Hematopoietic multipotent progenitor cell treated with erythropoietin and hydrocortisone succinate and interleukin-3 and kit ligand, for 8 days (in vitro differentiated cells): ENCODE data around the gene OR10G7.

Experiments used
- DNase-seq: peaks from one replicate; pipeline ENCODE4 v3.0.0-alpha.2; 2015

Gene OR10G7, protein sequence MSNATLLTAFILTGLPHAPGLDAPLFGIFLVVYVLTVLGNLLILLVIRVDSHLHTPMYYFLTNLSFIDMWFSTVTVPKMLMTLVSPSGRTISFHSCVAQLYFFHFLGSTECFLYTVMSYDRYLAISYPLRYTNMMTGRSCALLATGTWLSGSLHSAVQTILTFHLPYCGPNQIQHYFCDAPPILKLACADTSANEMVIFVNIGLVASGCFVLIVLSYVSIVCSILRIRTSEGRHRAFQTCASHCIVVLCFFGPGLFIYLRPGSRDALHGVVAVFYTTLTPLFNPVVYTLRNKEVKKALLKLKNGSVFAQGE

DNA sequence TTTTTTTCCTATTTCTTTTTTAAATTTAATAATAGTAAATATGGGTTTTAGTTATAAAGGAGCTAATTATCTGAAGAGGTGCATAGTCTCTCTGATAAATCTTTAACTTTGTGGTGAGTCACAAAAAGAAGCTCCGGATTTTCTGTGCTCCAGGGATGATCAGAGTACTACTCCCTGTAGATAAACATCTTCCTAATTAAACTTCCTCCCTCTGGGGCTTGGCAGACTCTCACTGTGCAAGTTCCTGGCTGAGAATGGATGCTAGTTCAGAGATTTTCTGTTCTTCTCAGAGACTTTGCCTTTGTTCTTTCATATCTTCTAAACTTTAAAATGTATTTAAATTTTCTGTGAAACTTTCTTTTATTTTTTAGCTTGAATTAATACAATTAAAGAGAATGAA lies at the start of gene OR10G7:
OR10G7 (minus strand) TSS at position 72 of the 400 bp plus-strand sequence. CDS start 2,324 bp downstream, outside the sequence.
- no peak for DNase-seq

DNA sequence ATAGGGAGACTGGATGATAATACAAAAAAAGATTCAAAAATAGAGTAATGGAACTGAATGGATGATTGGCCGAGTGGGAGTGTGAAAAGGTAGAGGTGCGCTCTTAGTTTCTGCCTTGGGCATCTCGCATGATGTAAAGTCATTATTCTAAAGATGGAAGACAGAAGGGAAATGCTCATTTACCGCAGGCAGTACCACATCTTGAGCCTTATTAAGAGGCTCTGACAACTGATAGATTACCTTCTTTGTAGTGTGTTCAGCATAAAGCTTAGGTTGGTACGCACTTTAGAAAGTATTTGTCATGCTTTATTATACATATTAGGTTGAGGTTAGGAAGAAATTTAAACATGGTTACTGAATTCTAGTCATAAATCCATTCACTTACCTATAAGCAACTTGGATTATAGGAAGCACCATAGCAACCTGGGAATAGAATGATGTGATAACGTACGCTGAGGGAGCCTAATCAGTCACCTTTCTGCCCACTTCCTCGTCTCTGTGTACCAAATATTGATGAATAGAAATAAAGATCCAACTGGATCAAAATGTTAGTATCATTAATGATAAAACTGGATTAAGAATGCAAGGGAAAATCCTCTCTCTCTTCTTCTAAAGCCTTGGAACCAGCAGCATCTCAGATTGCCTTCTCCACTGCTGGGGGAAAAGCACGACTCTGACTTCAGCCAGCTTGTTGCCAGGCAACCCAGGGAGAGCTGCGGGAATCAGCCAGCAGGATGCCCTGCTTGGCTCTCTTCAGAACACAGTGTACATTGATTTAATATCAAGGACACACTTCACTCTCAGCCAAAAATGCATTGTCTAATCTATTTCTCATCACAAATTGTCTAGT lies 45.1 kb upstream of the OR10G7 start:
- no peak for DNase-seq

DNA sequence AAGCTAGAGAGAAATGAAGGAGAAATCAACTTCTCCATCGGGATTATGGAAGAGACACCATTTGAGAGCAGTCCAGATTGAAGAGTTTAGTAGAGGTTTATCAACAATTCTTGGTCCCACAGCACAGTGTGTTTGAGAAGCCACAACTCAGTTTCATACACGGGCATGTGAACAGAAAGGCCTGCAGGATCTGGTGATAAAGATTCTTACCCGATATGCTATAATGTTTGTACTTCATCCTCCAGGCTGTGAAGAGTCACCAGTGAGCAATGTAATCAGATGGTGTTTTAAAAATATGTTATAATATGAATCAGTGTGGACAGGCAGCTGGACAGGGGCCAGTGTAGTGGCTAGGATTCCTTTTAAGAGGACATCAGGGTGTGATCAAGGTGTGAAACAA lies 44.5 kb upstream of the OR10G7 start:
- no peak for DNase-seq

DNA sequence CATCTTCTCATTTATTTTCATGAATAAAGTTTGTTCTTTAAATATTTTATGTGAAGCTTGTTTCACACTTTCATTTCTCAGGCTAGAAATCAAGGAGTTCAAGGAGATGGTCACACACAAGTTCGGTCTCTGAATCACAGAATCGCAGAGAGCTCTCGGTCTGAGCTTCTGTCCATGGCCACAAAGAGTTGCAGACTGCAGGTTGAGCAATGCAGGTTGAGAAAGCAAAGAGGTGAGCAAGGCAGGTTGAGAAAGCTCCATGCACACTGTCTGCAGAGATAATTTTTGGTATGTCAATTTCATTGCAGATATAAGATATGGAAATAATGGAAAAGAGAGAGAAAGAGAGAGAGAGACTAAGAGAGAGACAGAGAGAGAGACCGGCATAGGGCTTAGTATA lies 41.2 kb upstream of the OR10G7 start:
- DNase-seq, result no peak

- no peak for DNase-seq
Observed at GRCh38 chr11:124081483-124081882, 40.4 kb upstream of the OR10G7 start.

GRCh38 chr11:124080327-124081001 lies 39.3 kb upstream of the OR10G7 start:
- peak; percentile 54 for DNase-seq

DNA sequence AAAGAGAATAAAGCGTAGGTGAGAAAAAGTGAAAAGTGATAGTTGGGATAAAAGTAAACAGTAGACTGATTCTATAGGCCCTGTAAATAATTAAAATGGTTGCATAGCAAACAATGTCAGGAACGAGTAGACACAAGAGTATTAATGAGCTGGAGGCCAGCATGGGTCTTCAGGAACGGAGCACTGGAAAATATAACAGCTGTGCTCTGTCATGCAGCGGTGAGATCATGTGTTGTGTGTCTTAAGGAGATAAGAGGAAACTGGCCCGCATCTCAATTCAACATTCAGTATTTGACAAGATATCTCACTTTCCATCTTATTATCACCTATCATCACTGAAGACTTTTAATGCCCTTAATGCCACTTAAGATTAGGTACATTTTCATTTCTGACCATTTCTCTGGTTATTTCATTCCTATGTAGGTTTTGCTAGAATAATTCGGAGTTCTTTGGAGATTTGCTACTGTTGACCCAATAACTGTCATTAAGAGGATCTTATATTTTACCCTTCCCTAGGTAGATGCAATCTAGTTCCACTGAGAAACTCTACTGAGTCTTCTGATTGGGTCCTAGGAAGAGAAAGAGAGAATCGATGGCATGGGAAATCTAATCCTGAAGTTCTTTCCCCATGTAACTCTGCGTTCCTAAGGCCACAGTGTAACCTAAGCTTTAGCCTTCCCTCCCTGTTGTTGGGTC lies 38.7 kb upstream of the OR10G7 start:
- DNase-seq, result peak; percentile 93

- DNase-seq, result no peak
Observed at GRCh38 chr11:124078591-124078990, 37.5 kb upstream of the OR10G7 start.

- DNase-seq, result no peak
Observed at GRCh38 chr11:124077266-124077665, 36.1 kb upstream of the OR10G7 start.

GRCh38 chr11:124075841-124076651 lies 34.9 kb upstream of the OR10G7 start:
- DNase-seq, result peak; percentile 57

DNA sequence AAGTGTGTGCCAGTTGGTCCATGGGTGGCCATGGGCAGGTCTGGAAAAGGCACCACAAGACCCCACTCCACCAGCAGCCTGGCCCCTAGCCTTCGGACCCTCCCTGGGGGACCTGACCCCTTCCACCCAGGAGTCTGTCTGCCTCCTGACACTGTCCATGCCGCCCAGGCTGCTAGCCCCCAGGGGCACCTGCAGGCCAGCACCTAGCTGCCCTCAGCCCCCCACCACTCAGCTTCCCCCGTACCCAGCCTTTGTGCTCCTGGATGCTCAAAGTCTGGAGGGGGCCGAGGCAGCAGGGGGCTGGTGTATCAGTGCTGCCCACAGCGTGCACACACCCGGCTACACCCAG lies 34.3 kb upstream of the OR10G7 start:
- no peak for DNase-seq

DNA sequence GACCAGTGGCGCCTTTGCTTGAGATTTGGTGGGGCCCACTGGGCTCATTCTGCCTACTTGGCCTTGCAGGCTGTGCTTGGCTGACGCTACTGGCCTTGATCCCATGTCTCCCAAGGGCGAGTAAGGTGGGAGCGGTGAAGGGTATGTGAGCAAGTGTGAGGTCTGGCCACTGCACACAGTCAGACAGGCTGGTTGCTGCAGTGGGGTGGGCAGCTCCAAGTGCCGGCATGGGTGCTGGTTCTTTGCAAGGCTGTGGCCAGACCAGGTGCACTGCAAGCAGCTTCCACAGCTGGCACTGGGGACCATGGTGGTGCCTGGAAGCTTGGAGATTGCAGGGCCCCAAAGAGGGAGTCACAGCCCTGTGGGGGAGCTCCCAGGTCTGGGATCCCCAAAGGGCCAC lies 33.4 kb upstream of the OR10G7 start:
- DNase-seq, result no peak

DNA sequence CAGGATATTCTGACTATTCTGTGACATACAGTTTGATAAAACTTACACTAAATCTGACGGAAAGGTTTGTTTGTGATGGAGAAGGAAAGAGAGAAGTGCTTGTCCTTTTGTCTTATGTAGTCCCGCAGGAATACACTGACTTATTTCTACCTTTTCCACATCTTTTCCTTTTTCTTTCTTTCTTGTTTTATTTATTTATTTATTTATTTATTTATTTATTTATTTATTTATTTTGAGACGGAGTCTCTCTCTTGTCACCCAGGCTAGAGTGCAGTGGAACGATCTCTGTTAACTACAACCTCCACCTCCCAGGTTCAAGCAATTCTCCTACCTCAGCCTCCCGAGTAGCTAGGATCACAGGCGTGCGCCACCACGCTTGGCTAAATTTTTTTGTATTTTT lies 31.0 kb upstream of the OR10G7 start:
- no peak for DNase-seq

GRCh38 chr11:124071623-124071948 lies 30.5 kb upstream of the OR10G7 start:
- no peak for DNase-seq

DNA sequence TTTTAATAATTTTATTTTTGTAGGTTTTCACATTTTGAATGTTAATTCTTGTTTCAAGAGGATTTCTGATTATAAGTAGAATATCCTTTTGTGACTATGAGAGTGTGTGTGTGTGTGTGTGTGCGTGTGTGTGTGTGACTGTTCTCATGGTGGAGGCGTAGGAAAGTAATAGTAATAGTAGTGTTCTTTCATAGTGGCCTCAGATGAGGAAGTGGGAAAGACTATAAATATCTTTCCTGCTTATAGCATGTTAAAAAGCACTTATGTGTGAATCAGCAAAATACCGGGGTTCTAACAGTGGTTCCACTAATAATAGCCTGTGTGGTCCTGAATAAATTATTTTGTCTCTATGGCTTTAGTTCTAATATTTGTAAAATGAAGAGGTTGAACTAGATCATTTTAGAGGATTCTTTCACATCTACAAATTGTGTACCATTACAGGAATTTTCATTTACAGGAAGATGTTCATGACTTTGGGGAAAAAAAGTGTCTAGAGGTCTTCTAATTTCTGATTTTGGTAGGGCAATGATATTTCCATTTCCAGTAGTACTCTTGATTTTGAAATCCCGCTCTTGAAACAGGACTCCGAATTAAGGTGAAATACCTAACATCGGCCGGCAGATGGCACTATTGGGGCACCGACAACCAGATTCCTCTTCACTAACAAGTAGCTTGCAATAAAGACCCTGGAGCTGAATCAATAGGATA lies 29.9 kb upstream of the OR10G7 start:
- peak; percentile 89 for DNase-seq

GRCh38 chr11:124069429-124070401 lies 28.6 kb upstream of the OR10G7 start:
- DNase-seq, result peak; percentile 88

GRCh38 chr11:124068601-124069110 lies 27.5 kb upstream of the OR10G7 start:
- DNase-seq, result no peak

DNA sequence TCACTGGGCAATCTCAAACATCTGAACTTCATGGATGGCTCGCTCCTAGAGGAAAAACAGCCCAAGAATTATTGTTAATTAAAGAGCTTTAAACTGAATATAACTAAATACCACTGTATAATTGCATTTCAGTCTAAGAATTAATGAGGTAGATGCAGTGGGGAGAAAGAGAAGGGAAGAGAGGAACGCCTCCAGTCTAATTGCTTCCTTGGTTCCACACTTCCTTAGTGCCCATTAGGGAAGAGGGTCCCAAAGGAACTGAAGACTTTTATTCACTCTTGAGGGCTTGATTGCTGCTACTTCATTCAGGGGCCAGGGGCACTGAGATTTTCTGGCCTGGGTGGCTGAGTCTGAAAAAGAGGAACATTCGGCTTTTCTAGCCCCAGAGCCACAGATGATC lies 11.8 kb upstream of the OR10G7 start:
- DNase-seq, result no peak

DNA sequence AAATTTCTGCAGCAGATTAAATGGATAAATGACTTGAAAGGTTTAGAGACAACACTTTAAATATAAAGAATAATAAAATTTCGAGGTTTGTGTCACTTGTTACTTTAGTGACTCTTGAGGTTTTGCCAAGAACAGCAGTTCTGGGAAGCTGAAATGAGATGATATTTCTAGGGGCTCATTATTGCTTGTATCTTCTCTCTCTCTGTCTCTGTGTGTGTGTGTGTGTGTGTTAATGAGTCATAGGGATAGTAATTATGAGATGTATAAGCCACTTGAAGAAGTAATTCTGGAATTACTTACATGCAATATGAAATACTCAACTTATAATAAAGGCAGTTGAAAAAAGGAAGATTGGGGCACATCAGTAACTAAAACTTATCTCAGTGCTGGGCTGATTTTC lies 9.6 kb upstream of the OR10G7 start:
- no peak for DNase-seq

- no peak for DNase-seq
Observed at GRCh38 chr11:124043420-124043819, 2.3 kb upstream of the OR10G7 start.
